HG03575 (cell line): Measurements from ENCODE around the gene INCENP.
"Not testable (repeated sequence)": the region's sequence is repeated elsewhere in the genome, so short reads cannot be mapped to it uniquely, and the experiment has no call there.

Source experiments
- ATAC-seq: cut with Tn5 transposase; IDR thresholded peaks from one replicate; pipeline ENCODE4 v1.9.1; 2021; ENCODE audit not compliant: unreplicated experiment, insufficient number of reproducible peaks, low FRiP score; ENCODE audit errors: extremely low read depth

The INCENP gene

DNA sequence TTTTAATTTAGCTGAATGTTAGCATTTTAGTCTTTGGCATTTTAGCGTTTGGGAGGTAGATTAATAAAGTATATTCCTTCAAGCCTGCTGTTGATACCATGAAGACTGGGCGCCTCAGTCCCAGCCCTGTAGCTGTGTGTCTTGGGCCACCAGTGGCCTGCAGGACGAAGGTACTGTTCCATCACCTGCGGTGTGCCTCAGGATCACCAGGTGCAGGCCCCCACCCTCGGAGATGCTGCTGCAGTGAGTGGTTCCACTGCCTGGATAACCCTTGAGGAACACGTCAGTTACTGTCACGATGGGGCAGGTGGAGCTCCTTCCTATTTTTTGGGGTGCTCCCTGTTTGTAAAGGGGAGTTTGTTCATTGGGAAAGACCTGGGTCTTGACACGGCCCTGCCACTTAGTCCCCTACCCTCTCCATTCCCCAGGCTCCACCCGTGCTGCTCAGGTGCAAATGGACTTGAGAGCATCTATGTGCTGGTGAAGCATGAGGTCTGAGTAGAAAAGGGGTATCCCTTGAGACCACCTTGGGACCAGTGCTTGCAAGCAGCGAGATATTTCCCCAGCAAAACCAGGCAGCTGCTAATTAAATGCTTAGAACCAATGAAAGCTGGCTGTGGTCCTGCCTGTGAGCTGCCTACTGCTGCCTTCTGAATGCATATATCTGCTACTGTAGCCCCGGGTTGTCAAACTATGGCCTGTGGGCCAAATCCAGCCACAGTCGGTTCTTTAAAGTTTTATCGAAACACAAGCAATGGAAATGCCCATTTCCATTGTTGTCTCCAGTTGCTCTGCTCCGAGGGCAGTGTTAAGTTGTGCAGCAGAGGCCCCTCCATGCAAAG, 28.7 kb downstream of the INCENP start:
- no peak for ATAC-seq

DNA sequence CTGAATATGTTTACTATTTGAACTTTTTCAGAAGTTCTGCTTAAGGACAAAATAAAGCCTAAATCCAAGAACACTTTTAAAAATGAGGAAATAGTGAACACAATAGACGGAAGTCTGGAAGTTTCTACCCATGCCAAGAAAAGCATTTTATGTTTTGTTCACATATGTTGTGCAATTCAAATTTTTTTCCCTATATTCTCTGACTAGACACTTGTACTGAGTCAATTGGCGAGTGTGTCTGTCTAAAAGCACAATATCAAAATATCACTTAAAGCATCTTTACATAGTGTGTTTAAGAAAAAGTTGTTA, 29.2 kb downstream of the INCENP start:
- no peak for ATAC-seq

DNA sequence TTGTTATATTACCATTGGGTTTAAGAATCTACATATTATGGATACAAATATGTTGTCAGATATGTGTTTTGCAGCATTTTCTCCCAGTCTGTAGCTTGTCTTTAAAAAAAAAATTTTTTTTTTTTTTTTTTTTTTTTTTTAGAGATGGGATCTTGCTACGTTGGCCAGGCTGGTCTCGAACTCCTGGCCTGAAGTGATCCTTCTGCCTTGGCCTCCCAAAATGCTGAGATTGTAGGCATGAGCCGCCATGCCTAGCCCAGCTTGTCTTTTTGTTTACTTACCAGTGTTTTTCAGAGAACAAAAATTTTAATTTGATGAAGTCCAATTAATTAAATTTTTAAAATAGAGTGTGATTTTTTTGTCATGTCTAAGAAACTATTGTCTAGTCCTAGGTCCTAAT, 29.8 kb downstream of the INCENP start:
- ATAC-seq = no peak

DNA sequence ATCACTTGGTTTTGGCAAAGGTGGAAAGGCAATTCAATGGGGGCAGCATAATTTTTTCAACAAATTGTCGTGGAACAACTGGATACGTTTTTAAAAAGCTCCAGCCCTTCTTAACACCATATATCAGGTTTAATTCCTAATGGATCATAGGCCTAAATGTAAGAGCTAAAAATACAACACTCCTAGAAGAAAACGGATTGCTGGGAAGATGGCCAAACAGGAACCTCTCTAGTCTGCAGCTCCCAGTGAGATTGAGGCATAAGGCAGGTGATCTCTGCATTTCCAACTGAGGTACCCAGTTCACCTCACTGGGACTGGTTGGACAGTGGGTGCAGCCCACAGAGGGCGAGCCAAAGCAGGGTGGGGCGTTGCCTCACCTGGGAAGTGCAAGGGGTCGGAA, 33.8 kb downstream of the INCENP start:
- ATAC-seq = no peak

DNA sequence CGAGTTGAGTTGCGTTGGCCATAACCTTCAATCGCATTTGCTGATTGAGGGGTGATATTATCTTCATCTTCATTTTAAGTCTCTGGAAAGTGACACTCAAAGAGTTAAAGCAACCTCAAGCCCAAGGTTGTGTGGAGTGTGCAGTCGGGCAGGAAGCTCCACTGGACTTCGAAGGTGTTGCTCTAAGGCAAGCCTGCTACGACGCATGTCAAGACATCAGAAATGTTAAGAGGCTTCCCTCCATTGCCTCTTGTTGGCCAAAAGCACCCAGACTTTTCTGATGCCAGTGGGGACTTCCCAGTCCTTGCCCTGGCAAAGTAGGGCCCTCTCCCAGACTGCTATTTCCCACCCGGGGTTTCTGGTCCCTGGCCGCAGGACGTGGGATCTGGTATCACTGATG, 42.6 kb downstream of the INCENP start:
- no peak for ATAC-seq

DNA sequence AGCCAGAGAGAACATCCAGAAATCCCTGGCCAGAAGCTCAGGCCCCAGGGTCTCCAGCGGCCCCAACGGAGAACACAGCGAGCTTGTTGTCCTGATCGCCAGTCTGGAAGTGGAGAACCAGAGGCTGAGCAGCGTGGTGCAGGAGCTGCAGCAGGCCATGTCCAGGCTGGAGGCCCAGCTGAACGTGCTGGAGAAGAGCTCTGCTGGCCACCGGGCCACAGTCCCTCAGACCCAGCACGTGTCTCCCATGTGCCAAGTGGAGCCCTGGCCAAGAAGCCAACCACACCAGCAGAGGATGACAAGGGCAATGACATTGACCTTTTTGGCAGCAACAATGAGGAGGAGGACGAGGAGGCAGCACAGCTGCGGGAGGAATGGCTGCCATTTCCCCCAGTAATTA, 45.6 kb downstream of the INCENP start:
- no peak for ATAC-seq

DNA sequence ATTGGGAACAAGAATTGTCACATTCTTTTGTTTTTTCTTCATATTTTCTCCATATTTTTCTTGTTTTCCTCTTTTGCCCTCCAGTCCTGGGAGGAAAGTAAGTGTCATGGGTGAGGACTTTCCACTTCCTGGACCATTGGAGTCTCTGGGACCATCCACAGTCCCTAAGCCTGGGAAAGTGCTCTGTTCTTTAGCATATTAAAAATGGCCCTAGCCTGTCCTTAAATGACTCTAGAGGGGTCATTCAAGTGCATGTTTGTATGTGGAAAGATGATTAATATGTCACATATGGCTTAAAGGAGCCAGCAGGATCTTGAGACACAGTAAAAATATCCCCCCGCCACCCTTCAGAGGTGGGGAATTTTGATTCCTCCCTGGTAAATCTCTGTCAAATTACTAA, 46.1 kb downstream of the INCENP start:
- ATAC-seq = no peak

DNA sequence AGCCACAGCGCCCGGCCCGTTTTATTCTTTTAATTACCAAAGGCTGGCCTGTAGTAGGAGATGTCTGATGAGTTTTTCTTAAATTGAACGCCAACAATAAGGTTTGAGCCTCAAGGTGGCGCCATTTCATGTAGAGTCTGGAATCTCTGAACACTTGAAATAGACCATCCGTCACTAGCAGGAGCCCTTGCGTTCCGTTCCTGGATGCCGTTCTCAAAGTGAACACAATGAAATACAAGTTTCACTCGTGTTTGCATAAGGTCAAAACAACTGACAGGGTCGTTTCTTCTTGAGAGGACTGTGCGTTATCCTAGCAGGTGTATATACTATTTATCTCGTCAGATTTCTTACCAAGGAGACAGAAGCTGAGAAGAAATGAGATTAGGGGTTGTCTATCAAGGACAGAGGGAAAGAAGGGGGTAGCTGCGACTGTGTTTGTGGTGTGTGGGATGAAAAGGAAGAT, 47.5 kb downstream of the INCENP start:
- no peak for ATAC-seq

DNA sequence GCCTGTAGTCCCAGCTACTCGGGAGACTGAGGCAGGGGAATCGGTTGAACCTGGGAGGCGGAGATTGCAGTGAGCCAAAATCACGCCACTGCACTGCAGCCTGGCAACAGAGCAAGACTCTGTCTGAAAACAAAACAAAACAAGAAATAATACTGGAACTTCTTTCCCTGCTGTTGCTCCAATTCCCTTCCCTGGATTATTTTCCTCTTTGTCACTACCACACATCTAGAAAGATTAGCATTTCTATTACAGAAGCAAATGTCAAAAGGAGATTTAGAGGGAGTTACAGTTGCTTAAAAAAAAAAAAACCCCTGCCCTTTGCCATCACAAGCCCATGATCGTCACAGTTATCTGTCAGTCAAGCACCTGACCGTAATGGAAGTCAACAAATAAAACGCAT, 48.5 kb downstream of the INCENP start:
- no peak for ATAC-seq

DNA sequence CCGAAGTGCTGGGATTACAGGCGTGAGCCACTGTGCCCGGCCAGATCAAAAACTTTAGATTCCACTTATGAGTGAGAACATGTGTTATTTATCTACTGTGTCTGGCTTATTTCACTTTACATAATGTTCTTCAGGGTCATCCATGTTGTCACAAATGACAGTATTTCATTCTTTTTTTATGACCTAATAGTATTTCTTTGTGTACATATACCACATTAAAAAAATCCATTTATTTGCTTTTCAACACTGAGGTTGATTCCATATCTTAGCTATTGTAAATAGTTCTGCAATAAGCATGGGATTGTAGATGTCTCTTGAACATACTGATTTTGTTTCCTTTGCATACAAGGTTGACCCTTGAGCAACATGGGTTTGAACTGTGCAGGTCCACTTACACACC, 53.0 kb downstream of the INCENP start:
- ATAC-seq = no peak

DNA sequence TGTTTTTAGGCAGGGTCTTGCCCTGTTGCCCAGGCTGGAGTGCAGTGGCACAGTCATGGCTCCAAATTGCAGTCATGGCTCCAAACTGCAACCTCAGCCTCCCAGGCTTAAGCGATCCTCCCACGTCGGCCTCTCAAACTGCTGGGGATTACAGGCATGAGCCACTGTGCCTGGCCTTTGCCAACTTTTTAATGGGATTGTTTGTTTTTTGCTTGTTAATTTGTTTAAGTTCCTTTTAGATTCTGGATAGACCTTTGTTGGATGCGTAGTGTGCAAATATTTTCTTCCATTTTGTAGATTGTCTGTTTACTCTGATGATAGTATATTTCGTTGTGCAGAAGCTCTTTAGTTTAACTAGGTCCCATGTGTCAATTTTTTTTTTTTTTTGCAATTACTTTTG, 56.2 kb downstream of the INCENP start:
- ATAC-seq = no peak

DNA sequence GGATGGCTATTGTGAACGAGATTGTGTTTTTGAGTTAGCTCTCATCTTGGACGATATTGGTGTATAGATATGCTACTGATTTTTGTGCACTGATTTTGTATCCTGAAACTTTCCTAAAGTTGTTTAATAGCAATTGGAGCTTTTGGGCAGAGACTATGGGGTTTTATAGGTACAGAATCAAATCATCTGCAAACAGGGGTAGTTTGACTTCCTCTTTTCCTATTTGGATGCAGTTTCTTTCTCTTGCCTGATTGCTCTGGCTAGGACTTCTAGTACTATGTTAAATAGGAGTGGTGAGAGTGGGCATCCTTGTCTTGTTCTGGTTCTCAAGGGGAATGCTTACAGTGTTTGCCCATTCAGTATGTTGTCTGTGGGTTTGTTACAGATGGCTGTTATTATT, 57.3 kb downstream of the INCENP start:
- no peak for ATAC-seq

DNA sequence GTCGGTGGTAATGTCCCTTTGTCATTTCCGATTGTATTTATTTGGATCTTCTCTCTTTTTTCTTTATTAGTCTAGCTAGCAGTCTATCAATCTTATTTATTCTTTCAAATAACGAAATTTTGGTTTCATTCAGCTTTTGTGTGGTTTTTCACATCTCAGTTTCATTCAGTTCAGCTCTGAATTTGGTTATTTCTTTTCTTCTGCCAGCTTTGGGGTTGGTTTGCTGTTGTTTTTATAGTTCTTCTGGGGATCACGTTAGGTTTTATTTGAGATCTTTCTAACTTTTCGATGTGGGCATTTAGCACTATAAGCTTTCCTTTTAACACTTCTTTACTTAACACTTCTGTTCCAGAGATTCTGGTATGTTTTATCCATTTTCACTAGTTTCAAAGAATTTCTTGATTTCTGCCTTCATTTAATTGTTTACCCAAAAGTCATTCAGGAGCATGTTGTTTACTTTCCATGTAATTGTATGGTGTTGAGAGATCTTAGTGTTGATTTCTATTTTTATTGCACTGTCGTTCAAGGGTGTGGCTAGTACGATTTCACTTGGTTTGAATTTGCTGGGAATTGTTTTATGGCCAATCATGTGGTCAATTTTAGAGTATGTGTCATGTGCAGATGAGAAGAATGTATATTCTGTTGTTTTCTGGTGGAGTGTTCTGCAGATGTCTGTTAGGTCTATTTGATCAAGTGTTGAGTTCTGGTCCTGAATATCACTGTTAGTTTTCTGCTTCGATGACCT, 58.5 kb downstream of the INCENP start:
- no peak for ATAC-seq

DNA sequence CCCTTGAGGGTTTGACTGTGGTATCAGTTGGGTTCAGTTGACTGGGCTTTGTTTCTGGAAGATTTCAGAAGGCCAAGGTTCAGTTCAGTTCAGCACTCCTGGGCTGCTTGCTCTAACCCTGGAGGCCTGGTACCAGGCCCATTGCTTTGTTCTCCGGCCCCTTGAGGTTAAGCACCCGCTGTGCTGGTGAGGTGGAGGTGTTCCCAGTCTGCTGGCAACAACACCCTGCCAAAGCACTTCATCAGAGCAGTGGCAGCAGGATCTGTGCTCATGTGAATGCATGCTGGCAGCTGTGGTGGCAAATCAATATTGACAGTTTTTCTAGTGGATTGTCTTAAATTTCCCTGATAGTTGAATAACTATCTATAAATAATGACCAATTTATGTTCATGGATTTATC, 62.4 kb downstream of the INCENP start:
- ATAC-seq = no peak

DNA sequence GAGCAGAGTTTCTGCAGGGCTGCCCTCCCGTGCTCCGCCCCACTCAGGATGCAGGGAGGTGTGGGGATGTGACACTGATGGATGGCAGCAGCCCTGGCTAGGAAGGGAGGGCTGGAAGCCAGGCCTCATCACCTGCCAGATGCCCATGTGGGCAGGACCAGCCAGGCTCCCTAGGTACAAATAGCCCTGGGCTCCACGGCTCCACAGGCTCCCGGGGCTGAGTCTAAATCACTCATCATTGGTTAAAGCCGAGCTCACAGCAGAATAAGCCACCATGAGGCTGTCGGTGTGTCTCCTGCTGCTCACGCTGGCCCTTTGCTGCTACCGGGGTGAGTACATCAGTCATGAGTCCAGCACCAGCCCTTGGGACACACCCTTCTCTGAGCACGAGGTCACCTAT, 66.2 kb downstream of the INCENP start, which contains the start of gene SCGB1D1:
SCGB1D1 (plus strand) TSS at position 206 of the 400 bp plus-strand sequence; CDS start at position 275, 69 bp downstream.
- ATAC-seq = no peak

DNA sequence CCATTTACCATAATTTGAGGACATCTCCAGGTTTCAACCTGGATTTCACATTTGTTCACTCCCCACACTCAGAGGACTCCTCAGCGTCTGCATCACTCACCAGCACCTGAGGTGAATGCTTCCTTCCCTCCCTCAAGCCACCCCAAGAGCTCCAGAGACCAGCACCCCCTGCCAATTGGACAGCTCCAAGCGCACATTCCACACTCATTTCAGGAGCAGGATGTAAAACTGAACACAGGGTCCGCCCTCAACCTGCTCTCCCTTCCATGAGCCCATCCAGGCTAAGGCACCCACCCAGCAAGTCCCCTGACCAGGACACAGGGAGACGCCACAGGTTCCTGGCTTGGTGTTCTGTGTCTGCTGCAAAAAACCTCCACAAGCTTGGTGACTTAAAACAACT, 70.1 kb downstream of the INCENP start:
- no peak for ATAC-seq

DNA sequence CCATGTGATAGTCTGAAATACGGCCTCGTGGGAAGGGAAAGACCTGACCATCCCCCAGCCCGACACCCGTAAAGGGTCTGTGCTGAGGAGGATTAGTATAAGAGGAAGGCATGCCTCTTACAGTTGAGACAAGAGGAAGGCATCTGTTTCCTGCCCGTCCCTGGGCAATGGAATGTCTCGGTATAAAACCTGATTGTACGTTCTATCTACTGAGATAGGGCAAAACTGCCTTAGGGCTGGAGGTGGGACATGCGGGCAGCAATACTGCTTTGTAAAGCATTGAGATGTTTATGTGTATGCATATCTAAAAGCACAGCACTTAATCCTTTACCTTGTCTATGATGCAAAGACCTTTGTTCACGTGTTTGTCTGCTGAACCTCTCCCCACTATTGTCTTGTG, 71.2 kb downstream of the INCENP start:
- not testable (repeated sequence) for ATAC-seq

DNA sequence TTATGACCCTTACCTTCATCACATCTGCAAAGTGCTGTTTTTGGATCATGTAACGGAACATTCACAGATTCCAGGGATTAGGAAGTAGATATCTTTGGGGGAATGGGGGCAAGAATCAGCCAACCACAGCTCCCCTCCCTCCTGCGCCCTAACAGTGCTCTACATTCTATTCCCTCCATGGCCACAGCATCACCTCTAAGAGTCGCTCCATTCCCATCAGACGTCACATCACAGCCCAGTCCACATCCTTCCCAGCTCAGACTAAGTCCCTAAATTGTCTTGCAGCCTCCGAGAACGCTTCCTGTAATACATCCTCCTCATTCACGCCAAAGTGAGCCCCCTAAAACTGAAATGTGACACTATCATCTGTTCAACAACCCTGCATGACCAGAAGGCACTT, 72.1 kb downstream of the INCENP start:
- ATAC-seq = no peak

DNA sequence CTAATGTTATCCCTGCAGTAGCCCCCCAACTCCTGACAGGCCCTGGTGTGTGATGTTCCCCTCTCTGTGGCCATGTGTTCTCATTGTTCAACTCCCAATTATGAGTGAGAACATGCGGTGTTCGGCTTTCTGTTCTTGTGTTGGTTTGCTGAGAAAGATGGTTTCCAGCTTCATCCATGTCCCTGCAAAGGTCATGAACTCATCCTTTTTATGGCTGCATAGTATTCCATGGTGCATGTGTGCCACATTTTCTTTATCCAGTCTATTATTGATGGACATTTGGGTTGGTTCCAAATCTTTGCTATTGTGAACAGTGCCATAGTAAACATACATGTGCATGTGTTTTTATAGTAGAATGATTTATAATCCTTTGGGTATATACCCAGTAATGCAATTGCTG, 73.6 kb downstream of the INCENP start:
- ATAC-seq = not testable (repeated sequence)

DNA sequence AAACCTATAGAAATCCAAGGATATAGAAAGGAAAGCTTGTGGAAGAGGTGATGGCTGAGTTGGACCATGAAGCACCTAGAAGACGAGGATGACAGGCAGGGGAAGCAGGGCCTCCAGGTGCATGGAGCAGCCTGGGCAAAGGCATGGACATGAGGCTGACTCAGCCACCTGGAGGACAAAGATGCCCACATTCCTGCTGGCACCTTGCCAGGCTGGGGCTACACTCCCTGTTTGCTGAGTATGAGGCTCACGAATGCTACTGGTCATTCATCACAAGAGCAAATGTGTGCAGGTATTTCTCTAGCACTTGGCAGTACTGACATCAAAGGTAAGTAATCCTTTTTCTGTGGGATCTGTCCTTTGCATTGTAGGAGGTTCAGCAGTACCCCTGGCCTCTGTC, 77.6 kb downstream of the INCENP start:
- no peak for ATAC-seq
